MG63 (cell line): Measurements from ENCODE around the gene ZNF775. TPM values are rescaled to one million over a fixed set of nuclear protein-coding genes. Genes with fewer than 3 reads are reported as not detected.

Experiments
- DNase-seq: peaks from one replicate; pipeline ENCODE4 v3.0.0-alpha.2; 2020
- H3K27me3 ChIP-seq: fragments of 250-450 bp; sonication (Bioruptor Pico); 2 replicates; pipeline ENCODE4 v1.5.1; 2020; ENCODE audit warnings: mild to moderate bottlenecking, moderate library complexity
- H3K36me3 ChIP-seq: fragments of 250-450 bp; sonication (Bioruptor Pico); 2 replicates; pipeline ENCODE4 v1.5.1; 2020; ENCODE audit warnings: mild to moderate bottlenecking, moderate library complexity
- H3K4me3 ChIP-seq: fragments of 250-450 bp; sonication (Bioruptor Pico); 2 replicates; pipeline ENCODE4 v1.5.1; 2020; ENCODE audit warnings: mild to moderate bottlenecking, moderate library complexity
- H3K9me3 ChIP-seq: fragments of 250-450 bp; sonication (Bioruptor Pico); 2 replicates; pipeline ENCODE4 v1.5.1; 2020; ENCODE audit warnings: mild to moderate bottlenecking, moderate library complexity
- total RNA-seq: library from RNA; depleted of rRNA; stranded (reverse); fragments of >200 nt; shearing (Covaris generic); gene quantifications from 2 replicates; pipeline ENCODE4 v1.2.3, GENCODE V29; 2014; ENCODE audit warnings: low replicate concordance

Gene ZNF775
- total RNA-seq, 1 experiment from 2014 or later: 13.9 TPM

- no peaks in the 10 kb centered on the region for H3K27me3 ChIP-seq
- no peak for DNase-seq
- H3K4me3 ChIP-seq: no peak overlapping the region
- no peaks in the 10 kb centered on the region for H3K9me3 ChIP-seq
- H3K36me3 ChIP-seq: no peaks in the 10 kb centered on the region
Measured at GRCh38 chr7:150400788-150401423, 21.8 kb downstream of the ZNF775 start.

GRCh38 chr7:150401424-150401790 lies 22.3 kb downstream of the ZNF775 start:
- H3K27me3 ChIP-seq: no peaks in the 10 kb centered on the region
- no peaks in the 10 kb centered on the region for H3K9me3 ChIP-seq
- H3K4me3 ChIP-seq: no peak overlapping the region
- no peaks in the 10 kb centered on the region for H3K36me3 ChIP-seq
- no peak for DNase-seq

DNA sequence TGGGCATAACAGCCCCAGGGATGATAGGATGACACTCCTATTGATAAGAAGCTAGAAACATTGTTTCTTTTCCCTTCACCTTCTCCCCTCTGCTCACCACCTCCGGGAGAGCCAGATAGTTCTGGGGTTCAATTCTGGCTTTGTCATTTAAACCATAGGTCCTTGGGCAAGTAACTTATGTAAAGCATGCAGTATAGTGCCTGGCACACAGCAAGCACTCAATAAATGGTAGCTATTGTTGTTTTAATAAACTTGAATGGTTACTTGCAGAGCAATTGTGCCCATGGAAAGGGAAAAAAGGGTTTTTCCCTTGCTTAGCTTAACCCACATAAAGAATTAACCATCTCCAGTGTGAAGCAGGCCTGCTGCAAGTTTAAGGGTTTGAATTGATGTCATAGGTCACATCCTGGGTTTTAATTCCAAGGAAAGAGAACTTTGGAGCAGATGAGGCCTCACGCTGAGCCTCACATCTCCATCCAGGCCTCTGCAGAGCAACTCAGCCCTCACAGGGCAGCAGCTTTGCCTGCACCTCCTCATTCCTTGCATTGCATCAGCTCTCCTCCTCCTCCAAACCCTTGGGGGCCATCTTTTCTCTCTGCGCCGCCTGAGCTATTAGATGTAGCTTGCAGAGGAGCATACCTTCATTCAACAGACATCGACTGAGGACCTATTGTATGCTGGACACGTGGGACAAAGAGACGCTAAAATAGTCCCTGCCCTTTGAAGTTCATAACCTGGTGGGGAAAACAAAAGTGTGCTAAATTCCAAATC lies 22.9 kb downstream of the ZNF775 start:
- H3K36me3 ChIP-seq: no peaks in the 10 kb centered on the region
- no peaks in the 10 kb centered on the region for H3K9me3 ChIP-seq
- H3K4me3 ChIP-seq: no peak overlapping the region
- no peak for DNase-seq
- no peaks in the 10 kb centered on the region for H3K27me3 ChIP-seq

GRCh38 chr7:150402671-150403321 lies 23.7 kb downstream of the ZNF775 start:
- Histone ChIP-seq H3K36me3 (no peaks in the 10 kb centered on the region), H3K27me3 (no peaks in the 10 kb centered on the region), H3K9me3 (no peaks in the 10 kb centered on the region), H3K4me3 (no peak overlapping the region)
- no peak for DNase-seq

- H3K9me3 ChIP-seq: no peaks in the 10 kb centered on the region
- no peaks in the 10 kb centered on the region for H3K36me3 ChIP-seq
- H3K4me3 ChIP-seq: no peak overlapping the region
- no peaks in the 10 kb centered on the region for H3K27me3 ChIP-seq
- DNase-seq: no peak
Measured at GRCh38 chr7:150403376-150404171, 24.4 kb downstream of the ZNF775 start.

DNA sequence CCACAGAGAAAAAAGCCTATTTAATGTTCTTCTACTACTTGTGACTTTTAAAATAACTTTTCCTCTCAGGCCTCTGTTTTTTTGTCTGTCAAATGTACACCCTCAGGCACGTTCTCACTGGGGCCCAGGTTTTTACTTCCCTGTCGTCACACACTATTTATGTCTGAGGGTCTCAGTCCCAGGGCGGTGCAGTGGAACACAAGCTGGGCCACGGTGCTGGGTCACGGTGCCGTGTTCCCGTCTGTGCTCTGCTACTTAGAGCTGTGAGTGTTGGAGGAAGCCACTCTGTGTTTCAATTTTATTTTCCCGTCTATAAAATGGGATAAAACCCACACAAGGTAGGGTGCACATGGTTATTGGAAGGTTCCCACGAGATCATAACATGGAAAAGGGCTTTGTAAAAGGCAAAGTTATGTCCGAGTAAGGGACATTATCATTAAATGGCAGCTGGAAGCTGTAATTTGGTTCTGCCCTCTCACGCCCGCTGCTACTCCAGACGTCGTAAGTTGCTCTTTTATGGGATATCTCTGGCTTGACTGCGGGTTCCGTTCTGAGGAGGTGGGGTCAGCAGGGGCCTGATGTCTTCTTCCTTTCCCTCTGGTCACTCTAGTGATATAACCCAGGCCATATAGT lies 25.2 kb downstream of the ZNF775 start:
- Histone ChIP-seq H3K36me3 (no peaks in the 10 kb centered on the region), H3K9me3 (no peaks in the 10 kb centered on the region), H3K4me3 (peak overlapping the region; percentile 60), H3K27me3 (no peaks in the 10 kb centered on the region)
- no peak for DNase-seq

- Histone ChIP-seq H3K4me3 (peak overlapping the region; percentile 60), H3K27me3 (no peaks in the 10 kb centered on the region), H3K36me3 (no peaks in the 10 kb centered on the region), H3K9me3 (no peaks in the 10 kb centered on the region)
- peak; percentile 84 for DNase-seq
Measured at GRCh38 chr7:150404805-150405583, 25.9 kb downstream of the ZNF775 start.

DNA sequence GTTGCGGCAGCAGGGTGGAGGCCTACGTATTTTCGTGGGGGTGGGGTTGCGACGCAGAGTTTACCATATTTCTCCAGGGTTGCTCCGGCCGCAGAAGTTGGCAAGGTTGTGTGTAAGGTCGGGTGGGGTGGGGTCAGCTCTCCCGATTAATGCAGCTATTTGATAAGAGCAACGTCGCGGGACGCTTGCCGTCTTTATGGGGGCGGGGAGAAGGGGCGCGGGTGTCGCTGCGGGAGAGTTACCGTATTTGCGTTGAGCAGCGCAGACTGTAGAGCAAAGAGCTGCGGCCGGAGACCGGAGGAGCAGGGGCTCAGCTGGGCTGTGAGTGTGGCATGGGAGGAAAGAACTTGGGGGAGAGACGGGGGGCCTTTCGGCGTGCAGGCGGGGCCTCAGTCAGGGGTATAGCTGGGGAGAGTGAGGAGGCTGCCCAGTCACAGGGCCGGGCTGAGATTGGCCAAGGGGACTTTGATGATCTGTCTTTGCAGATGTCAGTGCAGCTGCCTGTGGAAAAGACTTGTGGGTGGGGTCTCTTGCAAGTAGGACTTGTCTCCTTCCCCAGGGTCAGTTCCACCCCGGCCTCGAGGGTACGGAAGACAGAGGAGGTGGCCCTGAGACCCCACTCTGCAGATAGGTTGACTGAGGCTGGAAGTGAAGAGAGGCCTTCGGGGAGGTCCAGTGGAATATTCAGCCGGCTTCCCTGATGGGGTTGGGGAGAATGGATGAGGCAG lies 26.6 kb downstream of the ZNF775 start:
- H3K27me3 ChIP-seq: no peaks in the 10 kb centered on the region
- DNase-seq: peak; percentile 20
- H3K4me3 ChIP-seq: peak overlapping the region; percentile 60
- H3K36me3 ChIP-seq: no peaks in the 10 kb centered on the region
- no peaks in the 10 kb centered on the region for H3K9me3 ChIP-seq

DNA sequence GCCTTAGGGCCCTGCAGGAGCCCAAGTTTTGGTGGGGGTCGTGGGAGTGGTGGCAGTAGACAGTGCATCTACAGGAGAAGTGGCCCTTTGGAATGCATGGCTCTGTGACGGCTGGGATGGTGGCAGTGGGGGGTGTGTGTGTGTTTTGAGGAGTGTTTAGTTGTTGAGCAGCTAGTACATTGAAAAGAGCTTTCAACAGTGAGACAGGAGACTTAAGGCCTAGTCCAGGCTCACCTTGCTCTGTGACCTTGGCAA lies 27.1 kb downstream of the ZNF775 start:
- Histone ChIP-seq H3K36me3 (no peaks in the 10 kb centered on the region), H3K27me3 (no peaks in the 10 kb centered on the region), H3K9me3 (no peaks in the 10 kb centered on the region), H3K4me3 (no peak overlapping the region; the same call in 1 of the 2 replicates)
- DNase-seq: no peak

DNA sequence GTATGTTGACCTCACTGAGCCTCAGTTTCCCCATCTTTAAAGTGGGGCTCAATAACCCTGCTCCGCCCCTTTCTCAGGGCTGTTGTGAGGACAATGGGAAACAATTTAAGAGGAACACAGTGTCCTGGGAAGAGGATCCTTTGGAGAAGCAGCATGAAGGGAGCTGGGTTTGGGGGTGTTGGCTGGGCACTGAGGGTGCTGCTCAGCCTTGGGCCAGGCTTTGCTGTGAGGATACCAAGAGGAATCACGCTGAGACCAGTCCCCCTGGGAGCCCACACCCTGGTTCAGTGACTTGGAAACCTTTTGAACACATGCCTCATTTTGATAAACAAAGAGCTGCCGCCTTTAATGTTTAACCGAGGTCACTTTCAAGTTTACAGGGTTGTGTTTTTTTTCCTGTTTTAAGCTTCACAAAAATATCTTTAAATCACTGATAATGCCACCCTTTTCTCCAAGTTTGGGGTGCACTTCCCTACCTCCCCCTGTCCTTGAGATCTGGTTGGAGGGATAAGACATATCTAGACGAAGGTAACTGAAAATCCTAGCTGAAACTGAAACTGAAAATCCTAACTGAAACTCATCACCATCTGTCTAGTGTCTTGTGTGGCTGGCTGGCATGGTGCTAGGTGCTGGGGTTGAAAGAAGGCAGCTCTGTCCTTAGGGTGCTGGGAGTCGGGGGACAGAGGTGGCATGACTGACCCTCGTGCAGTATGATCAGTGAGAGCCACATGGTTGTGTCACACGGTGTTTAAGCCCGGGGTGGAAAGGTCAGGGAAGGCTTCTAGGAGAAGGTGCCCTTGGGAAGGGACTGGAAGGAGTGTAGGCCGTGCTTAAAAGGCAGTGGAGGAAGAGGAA lies 27.7 kb downstream of the ZNF775 start:
- Histone ChIP-seq H3K4me3 (no peak overlapping the region), H3K27me3 (no peaks in the 10 kb centered on the region), H3K9me3 (no peaks in the 10 kb centered on the region), H3K36me3 (no peaks in the 10 kb centered on the region)
- no peak for DNase-seq

GRCh38 chr7:150407588-150408392 lies 28.7 kb downstream of the ZNF775 start:
- no peaks in the 10 kb centered on the region for H3K9me3 ChIP-seq

GRCh38 chr7:150408393-150409299 lies 29.5 kb downstream of the ZNF775 start:
- Histone ChIP-seq H3K9me3 (no peaks in the 10 kb centered on the region), H3K4me3 (no peak overlapping the region), H3K36me3 (no peaks in the 10 kb centered on the region), H3K27me3 (no peaks in the 10 kb centered on the region)
- no peak for DNase-seq

More at GRCh38 chr7:150407588-150408392, 28.7 kb downstream of the ZNF775 start:
- H3K4me3 ChIP-seq: no peak overlapping the region
- H3K27me3 ChIP-seq: no peaks in the 10 kb centered on the region
- DNase-seq: no peak
- no peaks in the 10 kb centered on the region for H3K36me3 ChIP-seq

- no peak for DNase-seq
- H3K9me3 ChIP-seq: no peaks in the 10 kb centered on the region
- H3K27me3 ChIP-seq: no peaks in the 10 kb centered on the region
- no peaks in the 10 kb centered on the region for H3K36me3 ChIP-seq
- H3K4me3 ChIP-seq: no peak overlapping the region
Measured at GRCh38 chr7:150409300-150410030, 30.3 kb downstream of the ZNF775 start.
